GM12801 (cell line): Measurements from ENCODE around the gene TLCD3B.

Source experiments
- TF ChIP-seq, protein P1 (sequence below): IDR thresholded peaks from one replicate; pipeline ENCODE4 v1.5.1; 2011; ENCODE audit warnings: control low read depth; ENCODE audit not compliant: insufficient read length; ENCODE audit errors: extremely low read depth

Gene TLCD3B

DNA sequence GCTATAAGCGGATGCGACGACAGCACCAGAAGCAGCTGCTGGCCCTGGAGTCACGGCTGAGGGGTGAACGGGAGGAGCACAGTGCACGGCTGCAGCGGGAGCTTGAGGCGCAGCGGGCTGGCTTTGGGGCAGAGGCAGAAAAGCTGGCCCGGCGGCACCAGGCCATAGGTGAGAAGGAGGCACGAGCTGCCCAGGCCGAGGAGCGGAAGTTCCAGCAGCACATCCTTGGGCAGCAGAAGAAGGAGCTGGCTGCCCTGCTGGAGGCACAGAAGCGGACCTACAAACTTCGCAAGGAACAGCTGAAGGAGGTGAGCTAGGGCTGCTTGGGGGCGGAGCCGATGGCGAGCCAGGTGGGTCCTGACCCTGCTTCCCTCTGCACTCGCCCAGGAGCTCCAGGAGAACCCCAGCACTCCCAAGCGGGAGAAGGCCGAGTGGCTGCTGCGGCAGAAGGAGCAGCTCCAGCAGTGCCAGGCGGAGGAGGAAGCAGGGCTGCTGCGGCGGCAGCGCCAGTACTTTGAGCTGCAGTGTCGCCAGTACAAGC is 45.7 kb downstream of the TLCD3B start:
- TF ChIP-seq, protein P1, sequence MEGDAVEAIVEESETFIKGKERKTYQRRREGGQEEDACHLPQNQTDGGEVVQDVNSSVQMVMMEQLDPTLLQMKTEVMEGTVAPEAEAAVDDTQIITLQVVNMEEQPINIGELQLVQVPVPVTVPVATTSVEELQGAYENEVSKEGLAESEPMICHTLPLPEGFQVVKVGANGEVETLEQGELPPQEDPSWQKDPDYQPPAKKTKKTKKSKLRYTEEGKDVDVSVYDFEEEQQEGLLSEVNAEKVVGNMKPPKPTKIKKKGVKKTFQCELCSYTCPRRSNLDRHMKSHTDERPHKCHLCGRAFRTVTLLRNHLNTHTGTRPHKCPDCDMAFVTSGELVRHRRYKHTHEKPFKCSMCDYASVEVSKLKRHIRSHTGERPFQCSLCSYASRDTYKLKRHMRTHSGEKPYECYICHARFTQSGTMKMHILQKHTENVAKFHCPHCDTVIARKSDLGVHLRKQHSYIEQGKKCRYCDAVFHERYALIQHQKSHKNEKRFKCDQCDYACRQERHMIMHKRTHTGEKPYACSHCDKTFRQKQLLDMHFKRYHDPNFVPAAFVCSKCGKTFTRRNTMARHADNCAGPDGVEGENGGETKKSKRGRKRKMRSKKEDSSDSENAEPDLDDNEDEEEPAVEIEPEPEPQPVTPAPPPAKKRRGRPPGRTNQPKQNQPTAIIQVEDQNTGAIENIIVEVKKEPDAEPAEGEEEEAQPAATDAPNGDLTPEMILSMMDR, result no peak

DNA sequence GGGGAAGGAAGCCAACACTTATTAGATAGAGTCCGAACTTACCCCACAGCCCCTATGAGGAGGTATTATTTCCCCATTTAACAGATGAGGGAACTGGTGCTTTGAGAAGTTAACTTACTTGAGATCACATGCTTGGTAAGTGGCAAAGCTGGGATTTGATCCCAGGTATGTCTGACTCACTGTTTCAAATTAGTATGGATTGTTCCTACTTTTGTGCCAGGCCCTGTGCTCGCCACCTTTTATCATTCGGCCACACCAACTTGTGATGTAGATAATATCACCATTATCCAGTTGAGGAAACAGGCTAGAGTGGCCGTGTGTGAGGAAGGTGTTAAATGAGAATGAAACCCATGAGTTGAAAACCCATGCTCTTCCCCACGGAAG is 46.3 kb downstream of the TLCD3B start:
- TF ChIP-seq, protein P1, result no peak

DNA sequence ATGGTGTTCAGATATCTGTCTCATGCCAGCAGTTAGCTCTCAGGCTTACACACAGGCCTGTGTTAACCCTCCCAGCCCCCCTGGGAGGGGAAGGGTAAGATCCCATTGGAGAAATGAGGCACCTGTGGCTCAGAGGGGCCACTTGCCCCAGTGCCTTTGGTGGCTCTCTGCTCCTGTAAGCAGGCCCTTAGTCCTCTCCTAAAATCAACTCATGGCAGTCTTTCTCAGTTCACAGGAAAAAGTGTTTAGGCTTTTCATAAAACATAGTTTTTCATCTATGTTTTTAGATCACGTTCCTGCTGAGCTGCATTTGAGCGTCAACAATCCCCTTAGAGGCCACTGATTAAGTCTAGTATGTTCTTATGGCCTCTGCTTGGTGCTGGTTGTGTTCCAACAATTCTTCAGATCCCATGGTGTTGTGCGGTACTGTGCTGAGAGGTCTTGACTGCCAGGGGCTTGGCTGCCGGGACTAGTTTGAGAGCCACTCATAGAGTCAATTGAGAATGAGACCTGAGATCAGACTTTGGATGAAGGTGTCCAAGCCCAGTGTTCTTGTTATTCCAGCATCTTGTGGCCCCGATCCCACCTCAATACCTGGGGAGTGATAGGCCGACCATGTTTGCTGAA is 46.8 kb downstream of the TLCD3B start:
- TF ChIP-seq, protein P1, result no peak

DNA sequence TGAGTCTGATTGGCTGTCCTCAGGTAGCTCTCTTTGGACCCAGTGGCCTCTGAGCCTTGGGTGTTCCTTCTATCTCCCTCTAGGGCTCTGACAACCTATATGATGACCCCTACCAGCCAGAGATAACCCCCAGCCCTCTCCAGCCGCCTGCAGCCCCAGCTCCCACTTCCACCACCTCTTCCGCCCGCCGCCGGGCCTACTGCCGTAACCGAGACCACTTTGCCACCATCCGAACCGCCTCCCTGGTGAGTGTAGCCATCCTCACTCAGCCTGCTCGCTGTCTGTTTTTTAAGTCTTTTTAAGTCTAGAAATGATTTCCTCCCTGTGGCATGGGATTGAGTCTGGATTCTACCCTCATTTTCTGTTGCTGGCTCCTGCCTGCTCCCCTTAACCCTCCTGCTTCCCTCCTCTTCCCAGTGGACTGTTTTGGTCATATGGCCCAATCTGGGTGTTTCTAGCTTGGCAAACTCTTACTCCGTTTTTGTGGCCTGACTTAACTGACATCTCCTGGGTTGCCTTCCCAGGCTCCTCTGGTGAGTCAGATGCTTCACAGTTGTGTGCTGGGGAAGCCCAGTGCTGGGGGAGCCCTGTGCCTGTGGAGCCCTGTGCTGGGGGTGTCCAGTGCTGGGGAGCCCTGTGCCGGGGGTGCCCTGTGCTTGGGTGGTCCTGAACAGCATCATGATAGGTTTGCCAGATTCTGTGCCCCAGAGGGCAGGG is 47.5 kb downstream of the TLCD3B start:
- TF ChIP-seq, protein P1, result no peak

DNA sequence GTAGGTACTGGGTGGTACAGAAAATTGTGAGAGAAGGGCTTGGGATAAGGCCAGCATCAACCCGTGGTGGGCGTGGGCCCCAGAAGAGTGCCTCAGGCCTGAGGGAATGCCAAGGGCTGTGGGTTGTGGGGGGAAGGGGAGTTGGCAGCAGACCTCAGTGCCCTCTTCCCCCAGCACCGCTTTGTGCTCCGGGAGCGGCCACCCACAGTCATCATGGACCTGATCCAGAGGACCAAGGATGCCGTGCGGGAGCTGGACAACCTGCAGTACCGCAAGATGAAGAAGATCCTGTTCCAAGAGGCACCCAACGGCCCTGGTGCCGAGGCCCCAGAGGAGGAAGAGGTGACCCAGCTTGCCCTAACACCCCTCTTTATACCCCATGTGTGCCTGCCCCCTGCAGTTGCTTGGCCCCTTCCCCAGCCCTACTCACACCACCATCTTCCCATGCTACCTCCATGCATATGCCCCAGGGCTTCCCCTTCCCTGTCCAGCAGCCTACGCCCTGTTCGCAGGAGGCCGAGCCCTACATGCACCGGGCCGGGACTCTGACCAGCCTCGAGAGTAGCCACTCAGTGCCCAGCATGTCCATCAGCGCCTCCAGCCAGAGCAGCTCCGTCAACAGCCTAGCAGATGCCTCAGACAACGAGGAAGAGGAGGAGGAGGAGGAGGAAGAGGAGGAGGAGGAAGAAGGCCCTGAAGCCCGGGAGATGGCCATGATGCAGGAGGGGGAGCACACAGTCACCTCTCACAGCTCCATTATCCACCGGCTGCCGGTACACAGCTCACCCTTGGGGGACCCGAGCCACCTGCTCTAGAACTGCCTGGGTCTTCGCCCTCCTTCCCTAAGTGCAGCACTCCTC is 48.3 kb downstream of the TLCD3B start:
- TF ChIP-seq, protein P1, result no peak

DNA sequence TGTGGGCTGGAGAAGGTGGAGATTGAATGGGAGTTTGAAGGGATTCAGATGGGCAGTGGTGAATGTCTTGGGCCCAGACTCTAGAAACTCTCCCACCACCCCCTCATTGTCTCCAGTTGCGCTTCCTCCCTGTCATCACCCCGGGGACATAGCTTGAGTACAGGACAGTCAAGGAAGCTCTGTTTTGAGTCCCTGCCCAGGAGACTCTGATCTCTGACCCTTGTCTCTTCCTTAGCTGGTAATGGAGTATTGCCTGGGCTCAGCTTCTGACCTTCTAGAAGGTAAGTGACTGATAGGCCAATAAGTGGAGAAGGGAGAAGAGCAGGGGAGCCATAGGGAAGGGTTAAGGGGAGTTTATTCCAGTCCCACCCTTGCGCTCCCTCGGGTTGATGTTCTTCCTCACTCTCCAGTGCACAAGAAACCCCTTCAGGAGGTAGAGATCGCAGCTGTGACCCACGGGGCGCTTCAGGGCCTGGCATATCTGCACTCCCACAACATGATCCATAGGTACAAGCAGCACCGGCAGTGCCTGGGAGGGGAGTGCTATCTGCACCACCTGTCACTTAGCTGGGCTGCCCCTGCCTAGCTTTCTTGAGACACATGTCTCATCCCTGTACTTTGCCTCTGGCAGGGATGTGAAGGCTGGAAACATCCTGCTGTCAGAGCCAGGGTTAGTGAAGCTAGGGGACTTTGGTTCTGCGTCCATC is 52.4 kb downstream of the TLCD3B start:
- TF ChIP-seq, protein P1, result no peak
